OCI-LY7 (cell line): ENCODE data around the gene NXPH3. TPM values are rescaled to one million over a fixed set of nuclear protein-coding genes. Genes with fewer than 3 reads are reported as not detected.

Source experiments
- BruUV-seq: library from RNA; stranded (reverse); fragments of 400-500 nt; replicated peaks from 2 replicates; lab custom pipeline; 2021; lab: Mats Ljungman, UMichigan
- CTCF ChIA-PET: fragments of 300-600 bp; sonication (Branson Sonifier 250); formaldehyde crosslinking; loops from one replicate; lab custom pipeline; 2022; ENCODE audit warnings: antibody characterized with exemption; ENCODE audit not compliant: unreplicated experiment; lab: Charles Lee
- POLR2A ChIA-PET: fragments of 300-600 bp; sonication (Branson Sonifier 250); formaldehyde crosslinking; loops from one replicate; lab custom pipeline; 2022; ENCODE audit warnings: antibody characterized with exemption; lab: Charles Lee
- DNase-seq: peaks from one replicate; pipeline ENCODE4 v3.0.0-alpha.2; 2015; ENCODE audit warnings: low spot score
- H2AFZ ChIP-seq: fragments of 200-600 bp; sonication (generic), shearing (Covaris generic); 2 replicates; pipeline ENCODE4 v1.6.1; 2014; ENCODE audit warnings: mild to moderate bottlenecking, antibody characterized with exemption, low read length, moderate library complexity
- H3K27ac ChIP-seq: fragments of 200-600 bp; sonication (generic); 2 replicates; pipeline ENCODE4 v1.5.1; 2014; ENCODE audit warnings: mixed run types, low read depth, mild to moderate bottlenecking, moderate library complexity, low read length, inconsistent platforms; ENCODE audit not compliant: poor library complexity, severe bottlenecking
- H3K36me3 ChIP-seq: fragments of 200-600 bp; sonication (generic); 2 replicates; pipeline ENCODE4 v1.6.1; 2014; ENCODE audit warnings: mild to moderate bottlenecking, antibody characterized with exemption, low read length, moderate library complexity, mixed read lengths; ENCODE audit not compliant: insufficient read depth
- H3K4me1 ChIP-seq: fragments of 200-600 bp; sonication (generic); 2 replicates; pipeline ENCODE4 v1.5.1; 2014; ENCODE audit warnings: mild to moderate bottlenecking, low read length; ENCODE audit not compliant: insufficient read depth, poor library complexity, severe bottlenecking
- H3K4me2 ChIP-seq: fragments of 200-600 bp; sonication (generic); 2 replicates; pipeline ENCODE4 v1.6.1; 2014; ENCODE audit warnings: mild to moderate bottlenecking, low read length
- H3K4me3 ChIP-seq: fragments of 200-600 bp; sonication (generic); 2 replicates; pipeline ENCODE4 v1.5.1; 2014; ENCODE audit warnings: mild to moderate bottlenecking, low read depth, low read length; ENCODE audit not compliant: poor library complexity, severe bottlenecking
- H3K79me2 ChIP-seq: fragments of 200-600 bp; sonication (generic); 2 replicates; pipeline ENCODE4 v1.6.1; 2016; ENCODE audit warnings: low read depth, mild to moderate bottlenecking, low read length, moderate library complexity, mixed read lengths; ENCODE audit not compliant: insufficient read depth
- H3K9me2 ChIP-seq: fragments of 200-600 bp; sonication (generic); 2 replicates; pipeline ENCODE4 v1.6.1; 2016; ENCODE audit warnings: mild to moderate bottlenecking, low read length, mixed read lengths; ENCODE audit not compliant: insufficient read depth
- H3K9me3 ChIP-seq: fragments of 200-600 bp; sonication (generic); 2 replicates; pipeline ENCODE4 v1.6.1; 2014; ENCODE audit warnings: mild to moderate bottlenecking, mixed run types, low read length, mixed read lengths
- H4K20me1 ChIP-seq: fragments of 200-600 bp; sonication (generic); 2 replicates; pipeline ENCODE4 v1.6.1; 2014; ENCODE audit warnings: mild to moderate bottlenecking, antibody characterized with exemption, low read length, moderate library complexity, mixed read lengths; ENCODE audit not compliant: insufficient read depth
- CTCF ChIP-seq: fragments of 200-600 bp; sonication (generic); conservative IDR thresholded peaks from 2 replicates; pipeline ENCODE4 v1.5.1; 2014; ENCODE audit warnings: mild to moderate bottlenecking, antibody characterized with exemption, low read length, moderate library complexity, mixed read lengths
- EZH2phosphoT487 ChIP-seq: fragments of 200-600 bp; sonication (generic); IDR thresholded peaks from 2 replicates; pipeline ENCODE4 v1.6.1; 2018; ENCODE audit warnings: low read depth, borderline replicate concordance, mild to moderate bottlenecking, mixed run types, antibody characterized with exemption, low read length, moderate library complexity, mixed read lengths
- intact Hi-C: fragments of 100-400 bp; cut with micrococcal nuclease; formaldehyde crosslinking; loops from one replicate; pipeline ENCODE4 v1.10.0; 2022; ENCODE audit not compliant: unreplicated experiment
- total RNA-seq, 2 experiments: library from RNA; depleted of rRNA in 1 of 2; stranded (reverse); fragments of >200 nt in 1 of 2; shearing (Covaris generic) in 1 of 2; gene quantifications; 2 replicates each; pipeline ENCODE4 v1.2.3, GENCODE V29; 2014 to 2022

NXPH3 gene
- total RNA-seq, 2 experiments from 2014 or later = not detected

GRCh38 chr17:49555495-49556222 lies 20.0 kb upstream of the NXPH3 start:
- no peaks in the 10 kb centered on the region for H3K9me2 ChIP-seq
- H3K79me2 ChIP-seq = no peaks in the 10 kb centered on the region
- no peak overlapping the region for H3K4me2 ChIP-seq
- intact Hi-C loops = loop anchor here (1.0 to 2.0 kb wide), 4 partner anchors 61 to 241 kb away; partner anchors contain the start of gene NGFR
- H3K27ac ChIP-seq = no peak overlapping the region
- peaks cover 3% of the 10 kb centered on the region for H3K4me1 ChIP-seq
- DNase-seq = no peak
- ChIA-PET POLR2A (interaction anchor here (1.3 to 1.4 kb wide), 2 partner anchors 101 to 141 kb away, joined by 3 read pairs; partner anchors contain the start of gene PHB1), CTCF (interaction anchor here (0.7 to 2.1 kb wide), 4 partner anchors 45 to 149 kb away, joined by 3 to 13 read pairs (median 5); no protein-coding TSS in a partner anchor)
- peak overlapping the region; percentile 60; the same call in 1 of the 2 replicates for H2AFZ ChIP-seq
- H4K20me1 ChIP-seq = no peaks in the 10 kb centered on the region
- H3K9me3 ChIP-seq = no peaks in the 10 kb centered on the region
- no TSS peak for BruUV-seq
- H3K36me3 ChIP-seq = no peaks in the 10 kb centered on the region
- no peak for TF ChIP-seq EZH2phosphoT487
- TF ChIP-seq CTCF = no peak
- H3K4me3 ChIP-seq = no peak overlapping the region

GRCh38 chr17:49556223-49556943 lies 19.3 kb upstream of the NXPH3 start:
- DNase-seq = peak; percentile 82
- Histone ChIP-seq H4K20me1 (no peaks in the 10 kb centered on the region), H3K9me3 (no peaks in the 10 kb centered on the region), H3K27ac (no peak overlapping the region), H3K4me3 (no peak overlapping the region), H3K4me1 (peaks cover 3% of the 10 kb centered on the region), H2AFZ (peak overlapping the region; percentile 60; the same call in 1 of the 2 replicates), H3K79me2 (no peaks in the 10 kb centered on the region), H3K4me2 (peak overlapping the region; percentile 7; the same call in 1 of the 2 replicates), H3K9me2 (no peaks in the 10 kb centered on the region), H3K36me3 (no peaks in the 10 kb centered on the region)
- ChIA-PET CTCF (interaction anchor here (0.5 to 2.1 kb wide), 5 partner anchors 46 to 148 kb away, joined by 3 to 13 read pairs (median 4); no protein-coding TSS in a partner anchor), POLR2A (interaction anchor here (0.6 to 1.4 kb wide), 3 partner anchors 102 to 185 kb away, joined by 3 to 6 read pairs (median 3); partner anchors contain the start of gene PHB1)
- BruUV-seq = no TSS peak
- TF ChIP-seq CTCF (peak; percentile 96), EZH2phosphoT487 (no peak)
- intact Hi-C loops = loop anchor here (1.0 to 2.0 kb wide), 4 partner anchors 62 to 242 kb away; partner anchors contain the start of gene NGFR
